Measurements from ENCODE around the gene TNKS1BP1. TPM values are rescaled to one million over a fixed set of nuclear protein-coding genes. Genes with fewer than 3 reads are reported as not detected.
"Not testable (repeated sequence)": the region's sequence is repeated elsewhere in the genome, so short reads cannot be mapped to it uniquely, and the experiment has no call there.

The TNKS1BP1 gene
- 42.0 and 51.5 TPM in 2 replicates for total RNA-seq

- peak; percentile 92 to 98 for DNase-seq (ENCODE audit: low read depth in 2 of 2)
Measured at GRCh38 chr11:57324886-57325734, at the start of gene TNKS1BP1. TSS of gene TNKS1BP1 (minus strand) at chr11:57324952. CDS start at chr11:57321885, 3,067 bp downstream.

- DNase-seq (ENCODE audit: low read depth in 2 of 2) = no peak
Measured at GRCh38 chr11:57373146-57373545, 48.4 kb upstream of the TNKS1BP1 start.

GRCh38 chr11:57370941-57371340, 46.2 kb upstream of the TNKS1BP1 start:
- DNase-seq (ENCODE audit: low read depth in 2 of 2) = no peak

GRCh38 chr11:57370251-57370650, 45.5 kb upstream of the TNKS1BP1 start:
- DNase-seq (ENCODE audit: low read depth in 2 of 2) = peak in 1 of 2 donors; percentile 18

GRCh38 chr11:57368845-57369232, 44.1 kb upstream of the TNKS1BP1 start:
- no peak for DNase-seq (ENCODE audit: low read depth in 2 of 2)

GRCh38 chr11:57368106-57368844, 43.5 kb upstream of the TNKS1BP1 start:
- peak in 1 of 2 donors; percentile 33 for DNase-seq (ENCODE audit: low read depth in 2 of 2)

GRCh38 chr11:57364851-57365660, 40.3 kb upstream of the TNKS1BP1 start:
- no peak for DNase-seq (ENCODE audit: low read depth in 2 of 2)

- no peak for DNase-seq (ENCODE audit: low read depth in 2 of 2)
Measured at GRCh38 chr11:57363131-57364080, 38.7 kb upstream of the TNKS1BP1 start.

GRCh38 chr11:57361926-57362325, 37.2 kb upstream of the TNKS1BP1 start:
- no peak for DNase-seq (ENCODE audit: low read depth in 2 of 2)

GRCh38 chr11:57361420-57361819, 36.7 kb upstream of the TNKS1BP1 start:
- not testable (repeated sequence) for DNase-seq (ENCODE audit: low read depth in 2 of 2)

- DNase-seq (ENCODE audit: low read depth in 2 of 2) = no peak
Measured at GRCh38 chr11:57360991-57361390, 36.2 kb upstream of the TNKS1BP1 start.

- no peak for DNase-seq (ENCODE audit: low read depth in 2 of 2)
Measured at GRCh38 chr11:57359896-57360690, 35.3 kb upstream of the TNKS1BP1 start.

GRCh38 chr11:57359396-57359795, 34.6 kb upstream of the TNKS1BP1 start:
- DNase-seq (ENCODE audit: low read depth in 2 of 2) = no peak

GRCh38 chr11:57358991-57359390, 34.2 kb upstream of the TNKS1BP1 start:
- DNase-seq (ENCODE audit: low read depth in 2 of 2) = no peak

GRCh38 chr11:57358543-57358961, 33.8 kb upstream of the TNKS1BP1 start:
- no peak for DNase-seq (ENCODE audit: low read depth in 2 of 2)

- DNase-seq (ENCODE audit: low read depth in 2 of 2) = no peak
Measured at GRCh38 chr11:57357856-57358255, 33.1 kb upstream of the TNKS1BP1 start.

GRCh38 chr11:57357310-57357709, 32.6 kb upstream of the TNKS1BP1 start:
- DNase-seq (ENCODE audit: low read depth in 2 of 2) = no peak

GRCh38 chr11:57356268-57356667, 31.5 kb upstream of the TNKS1BP1 start:
- DNase-seq (ENCODE audit: low read depth in 2 of 2) = no peak

- no peak for DNase-seq (ENCODE audit: low read depth in 2 of 2)
Measured at GRCh38 chr11:57354699-57355098, 29.9 kb upstream of the TNKS1BP1 start.

GRCh38 chr11:57353852-57354251, 29.1 kb upstream of the TNKS1BP1 start:
- DNase-seq (ENCODE audit: low read depth in 2 of 2) = no peak

Measured in dermis microvascular lymphatic vessel endothelial cell (primary cell).